Bronchial epithelial cell (primary cell): ENCODE data around the gene CA4. TPM values are rescaled to one million over a fixed set of nuclear protein-coding genes. Genes with fewer than 3 reads are reported as not detected.

Experiments
- DNase-seq: peaks from one replicate; pipeline ENCODE4 v3.0.0-alpha.2; 2010; ENCODE audit warnings: low read depth
- FAIRE-seq: peaks from 2 replicates; lab custom pipeline; 2011; peaks lifted over from hg19 to GRCh38; lab: Jason Lieb, UNC
- H3K27me3 ChIP-seq: 2 replicates; pipeline ENCODE4 v1.5.1; 2011; ENCODE audit warnings: low read length; ENCODE audit not compliant: control insufficient read depth, insufficient read depth
- H3K36me3 ChIP-seq: 2 replicates; pipeline ENCODE4 v1.5.1; 2011; ENCODE audit warnings: low read length; ENCODE audit not compliant: control insufficient read depth, insufficient read depth
- H3K4me3 ChIP-seq: 2 replicates; pipeline ENCODE4 v1.5.1; 2011; ENCODE audit warnings: mild to moderate bottlenecking, low read depth, low read length, control low read depth
- total RNA-seq: library from RNA; depleted of rRNA; stranded (reverse); fragments of >200 nt; gene quantifications from 2 replicates; pipeline ENCODE4 v1.2.1, GENCODE V29; 2014
- TF ChIP-seq, protein P1 (sequence below): IDR thresholded peaks from 2 replicates; pipeline ENCODE4 v1.5.1; 2011; ENCODE audit warnings: mild to moderate bottlenecking, moderate library complexity, low read length, control low read depth, inconsistent platforms; ENCODE audit not compliant: insufficient read depth, severe bottlenecking

The CA4 gene
- total RNA-seq, 1 donor from 2014 or later = not detected

DNA sequence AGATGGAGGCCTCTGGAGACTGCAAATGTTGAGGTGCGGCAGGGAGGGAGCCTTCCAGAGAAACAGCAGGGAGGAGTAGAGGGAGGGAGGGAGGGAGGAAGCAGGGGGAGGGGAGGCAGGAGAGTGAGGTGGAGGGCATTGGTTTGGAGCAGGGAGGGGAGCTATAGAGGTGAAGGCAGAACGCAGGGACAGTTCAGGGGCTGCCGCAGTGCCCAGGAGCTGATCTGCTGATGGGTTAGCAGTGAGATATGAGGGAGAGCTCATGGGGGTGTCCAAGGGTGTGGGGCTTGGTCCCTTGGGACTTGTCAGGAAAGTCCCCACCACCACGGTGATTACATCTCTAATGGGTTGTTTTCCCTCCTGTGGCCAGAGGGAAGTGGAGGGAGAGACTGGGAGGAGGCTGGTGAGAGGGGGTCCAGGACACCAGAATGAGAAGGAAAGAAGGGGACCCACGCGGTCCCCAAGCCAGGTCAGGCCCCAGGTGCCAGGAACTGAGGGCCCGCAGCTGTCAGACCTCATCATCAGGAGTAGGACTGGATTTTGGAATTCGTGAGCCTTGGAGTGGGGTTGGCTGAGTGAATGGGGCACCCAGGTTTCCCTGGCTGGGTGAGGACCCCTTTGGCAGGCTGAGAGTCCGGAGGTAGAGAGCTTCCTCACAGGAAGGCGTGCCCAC lies 11.2 kb downstream of the CA4 start:
- no peak overlapping the region for H3K4me3 ChIP-seq
- FAIRE-seq (no peak), DNase-seq (no peak)
- H3K27me3 ChIP-seq = peaks cover 2% of the 10 kb centered on the region
- no peaks in the 10 kb centered on the region for H3K36me3 ChIP-seq
- TF ChIP-seq, protein P1, sequence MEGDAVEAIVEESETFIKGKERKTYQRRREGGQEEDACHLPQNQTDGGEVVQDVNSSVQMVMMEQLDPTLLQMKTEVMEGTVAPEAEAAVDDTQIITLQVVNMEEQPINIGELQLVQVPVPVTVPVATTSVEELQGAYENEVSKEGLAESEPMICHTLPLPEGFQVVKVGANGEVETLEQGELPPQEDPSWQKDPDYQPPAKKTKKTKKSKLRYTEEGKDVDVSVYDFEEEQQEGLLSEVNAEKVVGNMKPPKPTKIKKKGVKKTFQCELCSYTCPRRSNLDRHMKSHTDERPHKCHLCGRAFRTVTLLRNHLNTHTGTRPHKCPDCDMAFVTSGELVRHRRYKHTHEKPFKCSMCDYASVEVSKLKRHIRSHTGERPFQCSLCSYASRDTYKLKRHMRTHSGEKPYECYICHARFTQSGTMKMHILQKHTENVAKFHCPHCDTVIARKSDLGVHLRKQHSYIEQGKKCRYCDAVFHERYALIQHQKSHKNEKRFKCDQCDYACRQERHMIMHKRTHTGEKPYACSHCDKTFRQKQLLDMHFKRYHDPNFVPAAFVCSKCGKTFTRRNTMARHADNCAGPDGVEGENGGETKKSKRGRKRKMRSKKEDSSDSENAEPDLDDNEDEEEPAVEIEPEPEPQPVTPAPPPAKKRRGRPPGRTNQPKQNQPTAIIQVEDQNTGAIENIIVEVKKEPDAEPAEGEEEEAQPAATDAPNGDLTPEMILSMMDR = no peak

DNA sequence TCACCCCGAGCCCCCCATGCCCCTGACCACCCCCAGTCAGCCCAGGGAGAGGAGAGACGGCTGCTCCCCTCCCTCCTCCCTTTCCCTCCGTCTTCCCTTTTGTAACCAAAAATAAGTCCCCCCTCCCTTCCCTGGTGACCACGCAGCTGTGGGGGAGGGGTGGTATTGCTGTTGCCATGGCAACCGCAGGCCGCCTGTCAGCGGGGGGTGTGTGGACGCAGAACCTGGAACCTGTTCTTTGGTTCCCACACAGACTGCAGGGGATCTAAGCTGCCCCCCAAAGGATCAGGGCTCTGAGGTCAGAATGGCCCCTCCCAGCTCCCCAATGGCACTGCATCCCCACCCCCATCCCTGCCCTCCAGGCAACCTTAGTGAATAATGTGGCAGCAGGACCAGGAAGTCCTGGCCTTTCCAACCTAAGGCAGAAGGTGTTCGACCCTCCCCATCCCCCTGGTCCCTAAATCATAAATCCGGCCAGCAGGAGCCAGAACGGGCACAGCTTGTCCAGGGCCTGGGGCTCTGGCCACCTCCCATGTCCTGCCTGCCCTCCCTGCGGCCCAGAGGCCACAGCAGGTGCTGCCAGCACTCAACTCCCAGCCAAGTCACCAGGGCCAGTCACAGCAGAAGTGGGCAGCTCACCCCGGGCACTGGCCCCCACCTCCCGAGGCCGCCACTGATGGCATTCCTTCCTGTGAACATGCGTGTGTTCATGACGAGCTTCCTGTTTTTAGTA lies 12.0 kb downstream of the CA4 start:
- DNase-seq = no peak
- no peak overlapping the region for H3K4me3 ChIP-seq
- H3K36me3 ChIP-seq = no peaks in the 10 kb centered on the region
- FAIRE-seq = no peak
- peaks cover 2% of the 10 kb centered on the region for H3K27me3 ChIP-seq
- TF ChIP-seq, protein P1 = no peak

DNA sequence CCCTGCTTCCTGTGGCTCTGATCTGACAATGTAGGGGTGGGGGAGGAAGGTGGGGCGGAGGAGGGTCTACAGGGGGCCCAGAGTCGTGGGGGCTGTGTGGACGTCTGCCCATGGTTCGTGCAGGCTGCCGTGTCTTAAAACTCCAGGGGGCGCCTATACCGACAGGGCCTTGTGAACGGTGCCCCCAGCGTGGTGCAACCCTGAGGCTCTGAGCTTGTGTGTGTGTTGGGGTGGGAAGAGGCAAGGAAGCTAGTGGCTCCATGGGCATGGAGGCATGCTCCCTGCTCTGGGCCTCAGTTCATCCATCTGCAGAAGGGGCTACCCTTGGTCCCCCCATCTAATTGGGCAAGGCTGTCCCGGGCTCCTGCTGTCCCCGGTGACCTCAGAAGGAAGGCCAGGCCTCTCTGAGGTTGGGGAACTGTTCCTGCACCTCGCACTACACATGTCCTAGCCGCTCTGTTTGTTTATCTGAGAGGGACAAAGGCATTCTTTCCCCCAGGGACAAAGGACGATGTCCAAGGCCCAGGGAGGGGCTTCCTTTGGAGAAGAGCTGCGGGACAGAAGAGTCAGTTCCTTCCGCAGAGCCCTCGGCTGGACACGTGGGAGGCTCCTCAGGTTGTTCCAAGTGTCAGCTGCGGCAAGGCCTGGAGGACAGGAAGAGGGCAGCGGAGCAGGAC lies 13.5 kb downstream of the CA4 start:
- DNase-seq (no peak), FAIRE-seq (no peak)
- Histone ChIP-seq H3K27me3 (peaks cover under 1% of the 10 kb centered on the region), H3K4me3 (no peak overlapping the region), H3K36me3 (no peaks in the 10 kb centered on the region)
- TF ChIP-seq, protein P1 = no peak

DNA sequence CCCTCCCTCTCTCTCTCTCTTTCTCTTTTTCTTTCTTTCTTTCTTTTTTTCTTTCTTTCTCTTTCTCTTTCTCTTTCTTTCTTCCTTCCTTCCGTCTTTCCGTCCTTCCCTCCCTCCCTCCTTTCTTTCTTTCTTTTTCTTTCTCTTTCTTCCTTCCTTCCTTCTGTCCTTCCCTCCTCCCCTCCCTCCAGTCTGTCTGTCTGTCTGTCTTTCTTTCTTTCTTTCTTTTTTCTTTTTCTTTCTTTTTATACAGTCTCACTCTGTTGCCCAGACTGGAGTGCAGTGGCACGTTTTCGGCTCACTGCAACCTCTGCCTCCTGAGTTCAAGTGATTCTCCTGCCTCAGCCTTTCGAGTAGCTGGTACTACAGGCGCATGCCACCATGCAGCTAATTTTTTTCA lies 14.4 kb downstream of the CA4 start:
- FAIRE-seq (no peak), DNase-seq (no peak)
- TF ChIP-seq, protein P1 = no peak
- H3K4me3 ChIP-seq = no peak overlapping the region
- no peaks in the 10 kb centered on the region for H3K27me3 ChIP-seq
- no peaks in the 10 kb centered on the region for H3K36me3 ChIP-seq

DNA sequence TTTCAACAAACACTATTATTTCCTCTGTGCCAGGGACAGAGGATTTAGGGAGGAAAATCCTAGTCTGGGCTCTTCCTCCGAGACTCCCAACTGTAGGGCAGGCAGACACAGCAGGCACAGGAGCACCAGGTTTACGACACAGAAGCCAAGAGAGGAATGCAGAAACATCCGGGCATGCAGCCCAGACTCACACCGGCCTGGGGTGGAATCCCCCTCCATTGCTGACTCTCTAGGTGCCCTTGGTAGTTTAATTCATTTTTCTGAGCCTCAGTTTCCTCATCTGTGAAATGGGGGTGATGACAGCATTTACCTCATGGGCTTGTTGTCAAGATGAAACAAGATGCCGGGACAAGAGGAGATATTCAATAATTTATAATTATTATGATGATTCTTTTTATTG lies 14.9 kb downstream of the CA4 start:
- FAIRE-seq = no peak
- no peak for DNase-seq
- Histone ChIP-seq H3K4me3 (no peak overlapping the region), H3K27me3 (no peaks in the 10 kb centered on the region), H3K36me3 (no peaks in the 10 kb centered on the region)
- TF ChIP-seq, protein P1 = no peak
